ENCODE measurements around the gene SLC2A1. TPM values are rescaled to one million over a fixed set of nuclear protein-coding genes. Genes with fewer than 3 reads are reported as not detected.

Gene SLC2A1
- total RNA-seq, 6 donors from 2014 or later: 6.3 to 24.3 (median 10.5) TPM

- H3K27me3 ChIP-seq: no peaks in the 10 kb centered on the region
- peak in 1 of 2 donors; percentile 39 for ATAC-seq (ENCODE audit: low FRiP score in 2 of 2)
- no peaks in the 10 kb centered on the region for H3K9me3 ChIP-seq
- 75 to 76% methylated on average over 10 of the region's 10 CpGs for WGBS, 2 donors
- H3K4me3 ChIP-seq: no peak overlapping the region
- peak; percentile 43 to 50 for DNase-seq
- H3K36me3 ChIP-seq: no peaks in the 10 kb centered on the region
- peaks cover 7 to 12% (median 8%) of the 10 kb centered on the region in 4 donors for H3K4me1 ChIP-seq
- H3K27ac ChIP-seq: no peak overlapping the region
- TF ChIP-seq CTCF (IDR thresholded peaks at IDR 0.05) (no peak), POLR2A (IDR thresholded peaks at IDR 0.05) (no peak), POLR2AphosphoS5 (IDR thresholded peaks at IDR 0.05) (no peak), EP300 (IDR thresholded peaks at IDR 0.05) (no peak)
These were observed 8.3 kb upstream of the SLC2A1 start for GRCh38 chr1:42966688-42967612.

- H3K4me1 ChIP-seq: peaks cover 7 to 20% (median 9%) of the 10 kb centered on the region in 4 donors
- H3K9me3 ChIP-seq: no peaks in the 10 kb centered on the region
- no peak overlapping the region for H3K27ac ChIP-seq
- ATAC-seq (ENCODE audit: low FRiP score in 2 of 2) (no peak), DNase-seq (no peak)
- H3K36me3 ChIP-seq: no peaks in the 10 kb centered on the region
- TF ChIP-seq POLR2AphosphoS5 (IDR thresholded peaks at IDR 0.05) (no peak), EP300 (IDR thresholded peaks at IDR 0.05) (no peak), POLR2A (IDR thresholded peaks at IDR 0.05) (no peak), CTCF (IDR thresholded peaks at IDR 0.05) (no peak)
- 76 to 89% methylated on average over 1 of the region's 1 CpG for WGBS, 2 donors
- no peaks in the 10 kb centered on the region for H3K27me3 ChIP-seq
- no peak overlapping the region for H3K4me3 ChIP-seq
These were observed 6.7 kb upstream of the SLC2A1 start for GRCh38 chr1:42965378-42965777.

GRCh38 chr1:42964044-42964812 is 5.6 kb upstream of the SLC2A1 start:
- 90% methylated on average over 19 of the region's 19 CpGs for WGBS, 2 donors
- Histone ChIP-seq H3K4me3 (no peak overlapping the region), H3K4me1 (peaks cover 13 to 31% (median 15%) of the 10 kb centered on the region in 4 donors), H3K27me3 (no peaks in the 10 kb centered on the region), H3K36me3 (no peaks in the 10 kb centered on the region), H3K27ac (no peak overlapping the region), H3K9me3 (no peaks in the 10 kb centered on the region)
- ATAC-seq (ENCODE audit: low FRiP score in 2 of 2) (no peak), DNase-seq (no peak)
- no peak for TF ChIP-seq POLR2A (IDR thresholded peaks at IDR 0.05)
- TF ChIP-seq EP300 (IDR thresholded peaks at IDR 0.05): no peak
- TF ChIP-seq POLR2AphosphoS5 (IDR thresholded peaks at IDR 0.05): no peak
- no peak for TF ChIP-seq CTCF (IDR thresholded peaks at IDR 0.05)

GRCh38 chr1:42963378-42964043 is 4.8 kb upstream of the SLC2A1 start:
- peak overlapping the region in 2 of 4 donors; percentile 49 to 75 for H3K27ac ChIP-seq
- H3K36me3 ChIP-seq: no peaks in the 10 kb centered on the region
- no peaks in the 10 kb centered on the region for H3K27me3 ChIP-seq
- TF ChIP-seq POLR2AphosphoS5 (IDR thresholded peaks at IDR 0.05) (no peak), EP300 (IDR thresholded peaks at IDR 0.05) (no peak), POLR2A (IDR thresholded peaks at IDR 0.05) (no peak), CTCF (IDR thresholded peaks at IDR 0.05) (no peak)
- ATAC-seq (ENCODE audit: low FRiP score in 2 of 2) (peak in 1 of 2 donors; percentile 3), DNase-seq (no peak)
- WGBS, 2 donors: 41 to 51% methylated on average over 9 of the region's 9 CpGs
- no peak overlapping the region for H3K4me3 ChIP-seq
- H3K4me1 ChIP-seq: peaks cover 19 to 35% (median 21%) of the 10 kb centered on the region in 4 donors
- no peaks in the 10 kb centered on the region for H3K9me3 ChIP-seq
